Inflammatory macrophage treated with lipopolysaccharide for 4 hours (primary cell): ENCODE results near the gene ABCD3.

Experiments
- DNase-seq: peaks from one replicate; pipeline ENCODE4 v3.0.0-alpha.2; 2020

The ABCD3 gene

GRCh38 chr1:94463765-94464330 lies 45.7 kb downstream of the ABCD3 start:
- peak; percentile 50 for DNase-seq

GRCh38 chr1:94468708-94469107 lies 50.5 kb downstream of the ABCD3 start:
- DNase-seq, result no peak

- no peak for DNase-seq
Observed at GRCh38 chr1:94471271-94471670, 53.1 kb downstream of the ABCD3 start.

- no peak for DNase-seq
Observed at GRCh38 chr1:94475232-94475631, 57.0 kb downstream of the ABCD3 start.

- DNase-seq, result no peak
Observed at GRCh38 chr1:94479682-94480081, 61.5 kb downstream of the ABCD3 start.

- peak; percentile 61 for DNase-seq
Observed at GRCh38 chr1:94481473-94481933, 63.3 kb downstream of the ABCD3 start.

- DNase-seq, result no peak
Observed at GRCh38 chr1:94486990-94487389, 68.8 kb downstream of the ABCD3 start.

- no peak for DNase-seq
Observed at GRCh38 chr1:94490556-94490955, 72.4 kb downstream of the ABCD3 start.

GRCh38 chr1:94496076-94496755 lies 78.0 kb downstream of the ABCD3 start:
- no peak for DNase-seq

- no peak for DNase-seq
Observed at GRCh38 chr1:94501426-94501825, 83.2 kb downstream of the ABCD3 start.

- no peak for DNase-seq
Observed at GRCh38 chr1:94501935-94502334, 83.7 kb downstream of the ABCD3 start.

- DNase-seq, result no peak
Observed at GRCh38 chr1:94503153-94503552, 85.0 kb downstream of the ABCD3 start.

GRCh38 chr1:94504601-94505000 lies 86.4 kb downstream of the ABCD3 start:
- no peak for DNase-seq

GRCh38 chr1:94512816-94513215 lies 94.6 kb downstream of the ABCD3 start:
- no peak for DNase-seq

GRCh38 chr1:94514095-94514727 lies 96.0 kb downstream of the ABCD3 start:
- peak; percentile 44 for DNase-seq

GRCh38 chr1:94515296-94515947 lies 97.2 kb downstream of the ABCD3 start:
- no peak for DNase-seq

- no peak for DNase-seq
Observed at GRCh38 chr1:94519351-94519750, 101.2 kb downstream of the ABCD3 start.

GRCh38 chr1:94522304-94522703 lies 104.1 kb downstream of the ABCD3 start:
- peak; percentile 68 for DNase-seq

GRCh38 chr1:94524531-94524930 lies 106.3 kb downstream of the ABCD3 start:
- DNase-seq, result no peak

GRCh38 chr1:94526152-94526980 lies 108.2 kb downstream of the ABCD3 start:
- DNase-seq, result no peak

- no peak for DNase-seq
Observed at GRCh38 chr1:94527447-94528031, 109.3 kb downstream of the ABCD3 start.

GRCh38 chr1:94528299-94528698 lies 110.1 kb downstream of the ABCD3 start:
- DNase-seq, result no peak
